ENCODE results near the gene HSD17B11.

Gene HSD17B11

DNA sequence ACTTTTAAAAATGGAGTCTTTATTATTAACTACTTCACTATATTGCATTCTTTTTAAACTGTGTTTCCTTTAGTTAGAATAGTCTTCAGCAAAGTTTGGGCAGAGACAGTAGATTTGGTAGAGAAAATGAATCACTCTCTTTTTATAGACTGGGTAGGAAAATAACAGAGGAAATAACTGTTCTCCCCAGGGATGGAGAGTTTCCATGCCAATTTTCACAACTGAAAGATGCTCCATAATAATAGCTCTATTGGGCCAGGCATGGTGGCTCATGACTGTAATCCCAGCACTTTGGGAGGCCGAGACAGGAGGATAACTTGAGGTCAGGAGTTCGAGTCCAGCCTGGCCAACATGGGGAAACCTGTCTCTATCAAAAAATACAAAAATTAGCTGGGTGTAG lies 81.4 kb downstream of the HSD17B11 start:
- Histone ChIP-seq H3K27ac (no peak overlapping the region), H3K9me3 (no peaks in the 10 kb centered on the region), H3K4me1 (ENCODE audit: control insufficient read depth in 1 of 2, insufficient read depth in 1 of 2, low read depth in 1 of 2, low read length in 1 of 2) (no peaks in the 10 kb centered on the region), H3K27me3 (no peaks in the 10 kb centered on the region), H3K4me3 (ENCODE audit: low read depth in 1 of 2, low read length in 1 of 2) (no peak overlapping the region), H3K36me3 (no peaks in the 10 kb centered on the region)
- TF ChIP-seq, protein P1, sequence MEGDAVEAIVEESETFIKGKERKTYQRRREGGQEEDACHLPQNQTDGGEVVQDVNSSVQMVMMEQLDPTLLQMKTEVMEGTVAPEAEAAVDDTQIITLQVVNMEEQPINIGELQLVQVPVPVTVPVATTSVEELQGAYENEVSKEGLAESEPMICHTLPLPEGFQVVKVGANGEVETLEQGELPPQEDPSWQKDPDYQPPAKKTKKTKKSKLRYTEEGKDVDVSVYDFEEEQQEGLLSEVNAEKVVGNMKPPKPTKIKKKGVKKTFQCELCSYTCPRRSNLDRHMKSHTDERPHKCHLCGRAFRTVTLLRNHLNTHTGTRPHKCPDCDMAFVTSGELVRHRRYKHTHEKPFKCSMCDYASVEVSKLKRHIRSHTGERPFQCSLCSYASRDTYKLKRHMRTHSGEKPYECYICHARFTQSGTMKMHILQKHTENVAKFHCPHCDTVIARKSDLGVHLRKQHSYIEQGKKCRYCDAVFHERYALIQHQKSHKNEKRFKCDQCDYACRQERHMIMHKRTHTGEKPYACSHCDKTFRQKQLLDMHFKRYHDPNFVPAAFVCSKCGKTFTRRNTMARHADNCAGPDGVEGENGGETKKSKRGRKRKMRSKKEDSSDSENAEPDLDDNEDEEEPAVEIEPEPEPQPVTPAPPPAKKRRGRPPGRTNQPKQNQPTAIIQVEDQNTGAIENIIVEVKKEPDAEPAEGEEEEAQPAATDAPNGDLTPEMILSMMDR (IDR thresholded peaks at IDR 0.05) = no peak

DNA sequence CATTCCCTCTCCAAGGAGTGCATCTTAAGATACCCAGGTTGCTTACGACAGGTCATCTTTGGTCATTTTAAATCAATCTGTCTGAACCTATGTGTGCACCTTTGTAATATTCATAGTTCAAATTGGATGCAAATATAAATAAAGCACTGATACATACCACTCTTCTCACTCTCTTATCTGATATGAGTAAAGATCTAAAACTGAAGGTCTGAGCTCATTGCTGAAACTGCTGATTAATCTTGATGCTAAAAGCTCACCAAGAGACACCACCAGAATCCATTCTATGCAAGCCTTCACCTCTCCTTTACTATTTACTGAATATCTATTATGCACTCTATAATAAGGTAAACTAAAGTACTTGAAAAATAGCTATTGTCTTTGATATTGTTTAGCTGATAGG lies 84.9 kb downstream of the HSD17B11 start:
- Histone ChIP-seq H3K27ac (no peak overlapping the region), H3K9me3 (no peaks in the 10 kb centered on the region), H3K4me1 (ENCODE audit: control insufficient read depth in 1 of 2, insufficient read depth in 1 of 2, low read depth in 1 of 2, low read length in 1 of 2) (no peaks in the 10 kb centered on the region), H3K36me3 (no peaks in the 10 kb centered on the region), H3K27me3 (no peaks in the 10 kb centered on the region), H3K4me3 (ENCODE audit: low read depth in 1 of 2, low read length in 1 of 2) (no peak overlapping the region)
- TF ChIP-seq, protein P1 (IDR thresholded peaks at IDR 0.05) = no peak

DNA sequence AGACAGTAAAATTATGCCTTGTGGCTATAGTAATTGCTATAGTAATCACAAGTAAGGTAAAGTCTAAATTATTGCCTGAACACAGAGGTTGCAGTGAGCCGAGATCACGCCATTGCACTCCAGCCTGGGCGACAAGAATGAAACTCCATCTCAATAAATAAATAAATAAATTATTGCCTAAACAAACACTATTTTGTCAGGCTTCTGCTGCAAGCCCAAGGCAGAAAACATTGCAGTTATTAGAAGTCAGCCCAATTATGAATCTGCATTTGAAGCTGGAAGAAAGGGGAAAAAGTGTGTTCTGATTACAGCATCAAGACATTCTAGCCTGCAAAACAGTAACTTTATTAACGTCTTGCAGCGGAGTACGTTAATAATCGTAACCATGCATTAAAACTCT lies 85.4 kb downstream of the HSD17B11 start:
- Histone ChIP-seq H3K27me3 (no peaks in the 10 kb centered on the region), H3K36me3 (no peaks in the 10 kb centered on the region), H3K4me3 (ENCODE audit: low read depth in 1 of 2, low read length in 1 of 2) (no peak overlapping the region)

DNA sequence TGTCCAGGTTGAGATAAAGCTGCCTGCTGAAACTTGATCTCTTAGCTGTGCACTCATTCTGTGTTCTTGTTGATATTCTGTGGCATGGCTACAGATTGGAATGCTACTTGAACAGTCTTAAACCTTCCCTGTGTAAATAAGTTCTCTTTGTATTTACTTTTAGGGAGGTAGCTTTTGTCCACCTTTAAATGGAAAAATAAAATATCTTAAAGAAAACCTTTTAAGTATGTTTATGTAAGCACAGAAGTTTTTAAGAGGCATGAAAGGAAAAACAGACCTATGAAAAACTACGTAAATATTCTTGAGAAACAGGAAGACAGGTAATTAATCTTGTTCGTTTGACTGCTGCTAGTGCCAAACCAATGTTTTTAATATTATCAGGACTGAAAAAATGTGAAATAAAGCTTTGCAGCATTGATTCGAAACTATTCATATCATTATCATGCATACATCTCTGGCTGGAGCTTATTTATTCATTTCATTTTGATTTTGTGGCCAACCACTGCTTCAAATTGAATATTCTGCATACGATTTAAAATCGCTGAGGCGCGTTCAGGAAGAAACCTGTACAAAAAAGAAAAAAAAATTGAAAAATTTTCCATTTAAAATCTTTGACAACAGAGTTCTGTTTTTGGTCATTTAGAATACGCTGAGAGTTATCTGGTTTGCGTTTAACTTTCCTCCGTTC lies 86.1 kb downstream of the HSD17B11 start:
- Histone ChIP-seq H3K4me3 (ENCODE audit: low read depth in 1 of 2, low read length in 1 of 2) (no peak overlapping the region), H3K27ac (no peak overlapping the region), H3K27me3 (no peaks in the 10 kb centered on the region), H3K36me3 (no peaks in the 10 kb centered on the region), H3K4me1 (ENCODE audit: control insufficient read depth in 1 of 2, insufficient read depth in 1 of 2, low read depth in 1 of 2, low read length in 1 of 2) (no peaks in the 10 kb centered on the region), H3K9me3 (no peaks in the 10 kb centered on the region)
- TF ChIP-seq, protein P1 (IDR thresholded peaks at IDR 0.05) = no peak

More for the DNA sequence above, 85.4 kb downstream of the HSD17B11 start:
- TF ChIP-seq, protein P1 (IDR thresholded peaks at IDR 0.05) = no peak
- Histone ChIP-seq H3K4me1 (ENCODE audit: control insufficient read depth in 1 of 2, insufficient read depth in 1 of 2, low read depth in 1 of 2, low read length in 1 of 2) (no peaks in the 10 kb centered on the region), H3K27ac (no peak overlapping the region), H3K9me3 (no peaks in the 10 kb centered on the region)

DNA sequence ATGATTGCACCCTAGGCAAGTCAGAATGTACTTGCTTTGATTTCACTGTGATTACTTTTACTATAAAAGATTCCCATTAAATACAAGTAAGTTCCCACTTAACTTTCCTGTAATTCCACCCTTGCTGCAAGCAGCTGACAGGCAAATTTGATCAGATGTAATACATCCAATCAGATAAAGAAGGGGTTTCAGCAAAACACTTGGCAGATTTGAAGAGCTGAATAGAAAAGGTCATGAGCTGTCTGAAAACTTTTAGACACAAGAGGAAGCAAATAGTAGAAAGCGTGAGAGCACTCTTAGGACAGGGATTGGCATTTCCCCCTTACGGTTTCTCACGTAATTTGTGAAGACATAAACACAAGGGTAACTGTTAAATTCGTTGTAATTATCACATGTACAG lies 91.1 kb downstream of the HSD17B11 start:
- H3K4me3 ChIP-seq (ENCODE audit: low read depth in 1 of 2, low read length in 1 of 2) = no peak overlapping the region
- no peaks in the 10 kb centered on the region for H3K4me1 ChIP-seq (ENCODE audit: control insufficient read depth in 1 of 2, insufficient read depth in 1 of 2, low read depth in 1 of 2, low read length in 1 of 2)
- H3K27ac ChIP-seq = no peak overlapping the region
- H3K27me3 ChIP-seq = no peaks in the 10 kb centered on the region
- TF ChIP-seq, protein P1 (IDR thresholded peaks at IDR 0.05) = no peak
- H3K36me3 ChIP-seq = no peaks in the 10 kb centered on the region
- no peaks in the 10 kb centered on the region for H3K9me3 ChIP-seq
